Measurements from ENCODE around the gene TP53AIP1.

TP53AIP1 gene

GRCh38 chr11:128942272-128942612, 429 bp downstream of the TP53AIP1 start:
- DNase-seq: no peak

- DNase-seq: no peak
Observed at GRCh38 chr11:128941573-128942271, 949 bp downstream of the TP53AIP1 start.

GRCh38 chr11:128941110-128941509, 1.6 kb downstream of the TP53AIP1 start:
- DNase-seq: no peak

- no peak for DNase-seq
Observed at GRCh38 chr11:128940603-128941002, 2.1 kb downstream of the TP53AIP1 start.

GRCh38 chr11:128940156-128940555, 2.5 kb downstream of the TP53AIP1 start:
- DNase-seq: no peak

GRCh38 chr11:128939591-128939990, 3.1 kb downstream of the TP53AIP1 start:
- DNase-seq: no peak

GRCh38 chr11:128938156-128938885, 4.3 kb downstream of the TP53AIP1 start:
- no peak for DNase-seq

- no peak for DNase-seq
Observed at GRCh38 chr11:128937480-128937879, 5.2 kb downstream of the TP53AIP1 start.

GRCh38 chr11:128936606-128937251, 5.9 kb downstream of the TP53AIP1 start:
- DNase-seq: peak; percentile 18

GRCh38 chr11:128934926-128935325, 7.7 kb downstream of the TP53AIP1 start:
- no peak for DNase-seq

GRCh38 chr11:128934351-128934750, 8.3 kb downstream of the TP53AIP1 start:
- no peak for DNase-seq

GRCh38 chr11:128933481-128934178, 9.0 kb downstream of the TP53AIP1 start:
- no peak for DNase-seq

- no peak for DNase-seq
Observed at GRCh38 chr11:128931668-128932067, 11.0 kb downstream of the TP53AIP1 start.

- no peak for DNase-seq
Observed at GRCh38 chr11:128931066-128931465, 11.6 kb downstream of the TP53AIP1 start.

- no peak for DNase-seq
Observed at GRCh38 chr11:128929991-128930390, 12.7 kb downstream of the TP53AIP1 start.

GRCh38 chr11:128929468-128929867, 13.2 kb downstream of the TP53AIP1 start:
- DNase-seq: no peak

GRCh38 chr11:128928400-128928799, 14.3 kb downstream of the TP53AIP1 start:
- no peak for DNase-seq

- no peak for DNase-seq
Observed at GRCh38 chr11:128927683-128928336, 14.9 kb downstream of the TP53AIP1 start.

- no peak for DNase-seq
Observed at GRCh38 chr11:128927108-128927461, 15.6 kb downstream of the TP53AIP1 start.

GRCh38 chr11:128926437-128927107, 16.1 kb downstream of the TP53AIP1 start:
- DNase-seq: no peak

- DNase-seq: no peak
Observed at GRCh38 chr11:128926000-128926399, 16.7 kb downstream of the TP53AIP1 start.

- DNase-seq: no peak
Observed at GRCh38 chr11:128925250-128925600, 17.4 kb downstream of the TP53AIP1 start.
